WTC11 (cell line): ENCODE data around the gene PNLDC1.
"Not testable (repeated sequence)": the region's sequence is repeated elsewhere in the genome, so short reads cannot be mapped to it uniquely, and the experiment has no call there.

Experiments used
- NFYB ChIP-seq: sonication (generic); formaldehyde crosslinking; conservative IDR thresholded peaks from 2 replicates; pipeline ENCODE4 v1.8.0; 2022; ENCODE audit warnings: low read depth, missing genetic modification reagents
- TF ChIP-seq, protein P1 (sequence below): sonication (generic); formaldehyde crosslinking; IDR thresholded peaks from 2 replicates; pipeline ENCODE4 v1.8.1; 2023; ENCODE audit warnings: mild to moderate bottlenecking, missing genetic modification reagents
- TF ChIP-seq, protein P2 (sequence below): fragments of 200-600 bp; IDR thresholded peaks from 2 replicates; pipeline ENCODE4 v1.8.0; 2022; ENCODE audit warnings: antibody characterized with exemption

GRCh38 chr6:159794976-159795375 is 5.1 kb upstream of the PNLDC1 start:
- not testable (repeated sequence) for TF ChIP-seq NFYB (CRISPR knock-in tag)
- TF ChIP-seq, protein P1, sequence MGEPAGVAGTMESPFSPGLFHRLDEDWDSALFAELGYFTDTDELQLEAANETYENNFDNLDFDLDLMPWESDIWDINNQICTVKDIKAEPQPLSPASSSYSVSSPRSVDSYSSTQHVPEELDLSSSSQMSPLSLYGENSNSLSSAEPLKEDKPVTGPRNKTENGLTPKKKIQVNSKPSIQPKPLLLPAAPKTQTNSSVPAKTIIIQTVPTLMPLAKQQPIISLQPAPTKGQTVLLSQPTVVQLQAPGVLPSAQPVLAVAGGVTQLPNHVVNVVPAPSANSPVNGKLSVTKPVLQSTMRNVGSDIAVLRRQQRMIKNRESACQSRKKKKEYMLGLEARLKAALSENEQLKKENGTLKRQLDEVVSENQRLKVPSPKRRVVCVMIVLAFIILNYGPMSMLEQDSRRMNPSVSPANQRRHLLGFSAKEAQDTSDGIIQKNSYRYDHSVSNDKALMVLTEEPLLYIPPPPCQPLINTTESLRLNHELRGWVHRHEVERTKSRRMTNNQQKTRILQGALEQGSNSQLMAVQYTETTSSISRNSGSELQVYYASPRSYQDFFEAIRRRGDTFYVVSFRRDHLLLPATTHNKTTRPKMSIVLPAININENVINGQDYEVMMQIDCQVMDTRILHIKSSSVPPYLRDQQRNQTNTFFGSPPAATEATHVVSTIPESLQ (CRISPR knock-in tag), result not testable (repeated sequence)
- TF ChIP-seq, protein P2, sequence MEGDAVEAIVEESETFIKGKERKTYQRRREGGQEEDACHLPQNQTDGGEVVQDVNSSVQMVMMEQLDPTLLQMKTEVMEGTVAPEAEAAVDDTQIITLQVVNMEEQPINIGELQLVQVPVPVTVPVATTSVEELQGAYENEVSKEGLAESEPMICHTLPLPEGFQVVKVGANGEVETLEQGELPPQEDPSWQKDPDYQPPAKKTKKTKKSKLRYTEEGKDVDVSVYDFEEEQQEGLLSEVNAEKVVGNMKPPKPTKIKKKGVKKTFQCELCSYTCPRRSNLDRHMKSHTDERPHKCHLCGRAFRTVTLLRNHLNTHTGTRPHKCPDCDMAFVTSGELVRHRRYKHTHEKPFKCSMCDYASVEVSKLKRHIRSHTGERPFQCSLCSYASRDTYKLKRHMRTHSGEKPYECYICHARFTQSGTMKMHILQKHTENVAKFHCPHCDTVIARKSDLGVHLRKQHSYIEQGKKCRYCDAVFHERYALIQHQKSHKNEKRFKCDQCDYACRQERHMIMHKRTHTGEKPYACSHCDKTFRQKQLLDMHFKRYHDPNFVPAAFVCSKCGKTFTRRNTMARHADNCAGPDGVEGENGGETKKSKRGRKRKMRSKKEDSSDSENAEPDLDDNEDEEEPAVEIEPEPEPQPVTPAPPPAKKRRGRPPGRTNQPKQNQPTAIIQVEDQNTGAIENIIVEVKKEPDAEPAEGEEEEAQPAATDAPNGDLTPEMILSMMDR, result not testable (repeated sequence)
